Germinal center (tissue), 1 donor: Measurements from ENCODE around the gene STYK1.
"Not testable (repeated sequence)": the region's sequence is repeated elsewhere in the genome, so short reads cannot be mapped to it uniquely, and the experiment has no call there.

Experiments used
- DNase-seq: peaks from one replicate; pipeline ENCODE4 v3.0.0; 2012; ENCODE audit warnings: mixed read lengths, low spot score

Gene STYK1

GRCh38 chr12:10689146-10689545 is 15.3 kb upstream of the STYK1 start:
- no peak for DNase-seq

GRCh38 chr12:10688042-10688441 is 14.2 kb upstream of the STYK1 start:
- DNase-seq, result no peak

DNA sequence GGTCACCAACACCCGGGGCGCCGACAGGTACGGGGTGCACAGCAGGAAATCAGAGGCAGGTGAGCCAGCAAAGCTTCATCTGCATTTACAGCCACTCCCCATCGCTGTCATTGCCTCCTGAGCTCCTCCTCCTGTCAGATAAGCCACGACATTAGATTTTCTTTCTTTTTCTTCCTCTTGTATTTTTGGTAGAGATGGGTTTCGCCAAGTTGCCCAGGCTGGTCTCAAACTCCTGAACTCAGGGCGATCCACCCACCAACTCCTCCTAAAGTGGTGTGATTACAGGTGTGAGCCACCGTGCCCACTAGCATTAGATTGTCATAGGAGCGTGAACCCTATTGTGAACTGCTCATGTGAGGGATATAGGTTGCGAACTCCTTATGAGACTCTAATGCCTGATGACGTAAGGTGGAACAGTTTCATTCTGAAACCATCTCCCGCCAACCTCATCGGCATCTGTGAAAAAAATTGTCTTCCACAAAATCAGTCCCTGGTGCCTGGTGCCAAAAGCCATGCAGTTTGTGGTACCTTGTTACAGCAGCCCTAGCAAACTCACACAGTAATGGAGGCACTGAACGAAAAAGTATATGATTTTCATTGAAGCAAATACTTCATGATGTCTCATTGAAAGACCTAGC is 1.5 kb downstream of the STYK1 start:
- DNase-seq, result no peak

- no peak for DNase-seq
Observed at GRCh38 chr12:10669533-10669932, 4.3 kb downstream of the STYK1 start.

GRCh38 chr12:10668526-10668925 is 5.3 kb downstream of the STYK1 start:
- DNase-seq, result no peak

- no peak for DNase-seq
Observed at GRCh38 chr12:10667581-10667980, 6.3 kb downstream of the STYK1 start.

GRCh38 chr12:10664499-10664898 is 9.4 kb downstream of the STYK1 start:
- no peak for DNase-seq

DNA sequence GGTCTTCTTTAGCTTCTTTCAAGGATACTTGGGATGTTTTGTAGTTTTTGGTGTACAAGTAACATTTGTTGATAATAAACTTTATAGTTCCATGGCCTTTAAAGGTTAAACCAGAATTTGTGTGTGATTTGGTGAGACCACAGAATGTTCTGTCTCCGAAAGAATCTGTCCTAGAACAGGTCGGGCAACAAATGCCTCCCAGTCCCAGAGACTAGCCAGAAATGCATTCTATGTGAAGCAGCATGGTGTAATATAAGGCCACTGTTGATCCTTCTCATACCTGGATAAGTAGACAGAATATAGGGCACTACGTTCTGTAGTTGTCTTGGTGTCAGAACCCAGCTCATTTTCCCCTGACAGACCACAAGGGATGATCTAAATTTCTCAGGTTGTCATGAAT is 10.0 kb downstream of the STYK1 start:
- no peak for DNase-seq

- DNase-seq, result no peak
Observed at GRCh38 chr12:10661338-10661737, 12.5 kb downstream of the STYK1 start.

GRCh38 chr12:10654003-10654402 is 19.8 kb downstream of the STYK1 start:
- DNase-seq, result no peak

- DNase-seq, result no peak
Observed at GRCh38 chr12:10652192-10652591, 21.7 kb downstream of the STYK1 start.

DNA sequence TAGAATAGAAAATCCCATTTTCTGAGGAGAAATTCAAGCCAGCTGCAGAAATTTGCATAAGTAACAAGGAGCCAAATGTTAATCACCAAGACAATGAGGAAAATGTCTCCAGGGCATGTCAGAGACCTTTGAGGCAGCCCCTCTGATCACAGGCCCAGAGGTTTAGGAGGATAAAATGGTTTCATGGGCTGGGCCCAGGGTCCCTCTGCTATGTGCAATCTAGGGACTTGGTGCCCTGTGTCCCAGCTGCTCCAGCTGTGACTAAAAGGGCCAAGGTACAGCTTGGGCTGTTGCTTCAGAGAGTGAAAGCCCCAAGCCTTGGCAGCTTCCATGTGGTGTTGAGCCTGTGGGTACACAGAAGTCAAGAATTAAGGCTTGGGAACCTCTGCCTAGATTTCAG is 27.3 kb downstream of the STYK1 start:
- DNase-seq, result not testable (repeated sequence)

GRCh38 chr12:10645910-10646309 is 27.9 kb downstream of the STYK1 start:
- no peak for DNase-seq

DNA sequence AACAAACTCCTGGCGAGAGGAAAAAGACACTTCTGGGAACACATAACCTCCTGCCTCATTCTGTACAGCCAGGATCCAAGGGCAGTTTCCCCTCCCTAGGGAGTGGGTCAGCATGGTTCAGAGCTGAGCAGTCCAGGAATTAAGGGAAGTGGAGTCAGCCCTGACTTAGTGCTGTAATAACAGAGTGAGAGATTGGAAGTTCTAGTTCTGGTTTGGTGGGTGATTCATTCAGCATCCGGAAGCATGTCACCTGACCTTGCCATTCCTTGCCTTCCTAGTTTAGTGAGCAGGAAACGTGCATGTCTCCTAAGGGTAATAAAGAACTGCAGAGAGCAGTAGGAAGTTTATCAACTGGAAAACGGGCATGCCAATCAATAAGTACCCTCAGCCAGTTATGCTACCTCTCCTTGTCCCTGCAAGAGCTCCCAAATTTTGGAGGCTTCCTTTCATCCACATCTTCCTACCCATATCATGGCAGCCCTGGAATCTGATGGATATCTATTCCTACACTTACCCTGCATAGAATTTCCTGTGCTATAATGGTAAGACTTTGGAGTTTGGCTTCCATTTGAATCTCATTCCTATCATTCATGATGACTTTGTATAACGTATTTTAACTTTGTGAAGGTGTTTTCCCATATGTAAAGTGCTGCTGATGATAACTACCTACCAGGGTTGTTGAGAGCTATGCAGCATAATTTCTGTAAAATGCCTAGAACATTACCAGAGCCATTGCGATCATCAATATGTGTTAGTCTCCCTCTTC is 31.9 kb downstream of the STYK1 start:
- no peak for DNase-seq

- DNase-seq, result no peak
Observed at GRCh38 chr12:10638728-10639127, 35.1 kb downstream of the STYK1 start.

- DNase-seq, result no peak
Observed at GRCh38 chr12:10636611-10637010, 37.2 kb downstream of the STYK1 start.

DNA sequence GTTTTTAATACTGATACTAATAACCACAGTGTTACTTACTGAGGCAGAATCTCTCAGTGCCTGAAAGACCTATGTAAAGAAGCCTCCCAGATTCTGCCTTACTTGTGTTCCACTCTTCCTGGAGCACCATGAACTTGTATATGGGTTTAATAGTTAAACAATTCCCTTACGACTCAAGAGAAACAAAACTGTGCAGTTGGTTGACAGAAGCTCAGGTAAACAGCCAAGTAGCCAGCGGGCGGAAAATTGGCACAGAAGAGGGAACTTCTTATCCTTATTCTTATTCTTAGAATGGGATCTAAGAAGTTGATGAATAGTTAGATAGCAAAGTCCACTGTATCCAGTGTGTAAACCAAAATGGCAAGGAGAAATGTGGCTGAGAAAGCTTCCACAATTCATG is 37.7 kb downstream of the STYK1 start:
- DNase-seq, result no peak

DNA sequence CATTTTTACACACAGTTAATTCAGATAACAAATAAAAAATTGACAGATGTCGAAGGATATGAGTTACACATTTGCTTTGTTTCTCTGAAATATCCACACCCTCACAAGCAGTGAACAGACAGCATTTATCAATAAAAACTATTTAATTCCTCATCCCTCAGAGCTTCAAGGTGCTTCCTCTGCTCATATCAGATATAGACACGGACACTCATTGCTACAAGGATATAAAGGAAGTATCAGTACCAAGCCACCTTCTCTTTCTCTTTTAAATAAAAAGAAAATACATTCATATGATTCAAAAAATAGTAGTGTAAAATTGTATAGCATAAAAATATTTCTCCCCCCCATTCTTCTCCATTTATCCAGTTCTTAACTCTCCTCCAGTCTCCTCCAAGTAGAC is 38.5 kb downstream of the STYK1 start:
- DNase-seq, result no peak

GRCh38 chr12:10634427-10634826 is 39.4 kb downstream of the STYK1 start:
- DNase-seq, result no peak

DNA sequence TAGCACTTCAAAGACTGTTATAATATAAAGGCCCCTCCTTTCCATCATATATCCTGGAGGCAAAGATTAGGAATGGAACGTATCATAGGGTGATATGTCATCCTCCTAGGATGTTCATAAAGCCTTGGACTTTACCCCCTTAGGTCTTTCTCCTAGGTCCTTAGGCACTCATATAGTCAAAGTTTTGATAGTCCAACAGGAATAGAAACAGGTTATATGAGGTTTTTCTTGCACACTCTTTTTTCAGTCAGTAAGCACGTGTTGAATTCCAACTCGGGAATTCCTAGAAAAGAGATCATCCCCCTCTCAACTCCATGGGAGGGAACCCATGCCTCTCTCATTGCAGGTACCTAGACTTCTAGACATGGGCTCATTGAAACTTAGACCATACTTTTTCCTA is 40.3 kb downstream of the STYK1 start:
- DNase-seq, result no peak

- DNase-seq, result no peak
Observed at GRCh38 chr12:10632226-10632625, 41.6 kb downstream of the STYK1 start.

DNA sequence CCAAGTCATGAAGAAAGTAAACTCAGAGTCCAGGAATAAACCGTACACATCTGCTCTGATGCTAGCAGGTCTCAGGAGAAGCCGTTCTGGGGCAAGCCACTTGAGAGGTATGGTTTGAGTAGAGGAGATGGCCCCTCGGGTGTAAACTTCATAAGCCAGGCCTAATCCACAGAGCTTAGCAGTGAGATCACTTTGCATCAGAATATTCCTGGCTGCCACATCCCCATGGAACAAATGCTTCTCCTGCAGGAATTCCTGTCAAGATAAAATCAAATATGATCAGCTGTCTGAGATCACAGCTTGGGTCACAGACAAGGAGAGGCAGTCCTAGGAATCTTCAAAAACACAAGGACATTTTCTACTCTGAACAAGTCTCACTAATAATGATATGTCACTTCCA is 49.2 kb downstream of the STYK1 start:
- DNase-seq, result no peak

DNA sequence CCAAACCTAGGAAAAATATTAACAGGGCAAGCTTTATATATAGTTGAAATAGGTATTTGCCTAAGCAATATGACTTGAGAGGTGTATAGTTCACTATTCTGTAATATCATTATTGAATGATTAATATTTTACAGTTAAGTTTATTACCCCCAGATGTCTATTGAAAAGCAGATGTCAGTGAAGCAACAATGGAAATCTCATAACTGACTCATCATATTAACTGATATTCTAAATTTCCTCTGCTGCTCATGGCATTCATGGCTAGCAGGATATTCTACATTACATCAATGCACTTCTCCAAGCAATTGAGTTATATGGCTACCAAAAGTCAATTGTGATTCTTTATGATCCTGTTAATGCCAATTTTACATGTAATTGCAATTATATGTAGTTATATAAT is 50.7 kb downstream of the STYK1 start:
- no peak for DNase-seq

- no peak for DNase-seq
Observed at GRCh38 chr12:10621278-10621677, 52.6 kb downstream of the STYK1 start.
